ENCODE data around the gene CRACR2A.

GRCh38 chr12:3651585-3652424, 101.1 kb downstream of the CRACR2A start:
- TF ChIP-seq POLR2A (IDR thresholded peaks at IDR 0.05): no peak
- TF ChIP-seq, protein P1, sequence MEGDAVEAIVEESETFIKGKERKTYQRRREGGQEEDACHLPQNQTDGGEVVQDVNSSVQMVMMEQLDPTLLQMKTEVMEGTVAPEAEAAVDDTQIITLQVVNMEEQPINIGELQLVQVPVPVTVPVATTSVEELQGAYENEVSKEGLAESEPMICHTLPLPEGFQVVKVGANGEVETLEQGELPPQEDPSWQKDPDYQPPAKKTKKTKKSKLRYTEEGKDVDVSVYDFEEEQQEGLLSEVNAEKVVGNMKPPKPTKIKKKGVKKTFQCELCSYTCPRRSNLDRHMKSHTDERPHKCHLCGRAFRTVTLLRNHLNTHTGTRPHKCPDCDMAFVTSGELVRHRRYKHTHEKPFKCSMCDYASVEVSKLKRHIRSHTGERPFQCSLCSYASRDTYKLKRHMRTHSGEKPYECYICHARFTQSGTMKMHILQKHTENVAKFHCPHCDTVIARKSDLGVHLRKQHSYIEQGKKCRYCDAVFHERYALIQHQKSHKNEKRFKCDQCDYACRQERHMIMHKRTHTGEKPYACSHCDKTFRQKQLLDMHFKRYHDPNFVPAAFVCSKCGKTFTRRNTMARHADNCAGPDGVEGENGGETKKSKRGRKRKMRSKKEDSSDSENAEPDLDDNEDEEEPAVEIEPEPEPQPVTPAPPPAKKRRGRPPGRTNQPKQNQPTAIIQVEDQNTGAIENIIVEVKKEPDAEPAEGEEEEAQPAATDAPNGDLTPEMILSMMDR (IDR thresholded peaks at IDR 0.05): no peak
